ENCODE measurements around the gene GDF7. TPM values are rescaled to one million over a fixed set of nuclear protein-coding genes. Genes with fewer than 3 reads are reported as not detected.

Gene GDF7
- total and polyA plus RNA-seq, 2 of the 8 experiments (the other 6 are each of a cell fraction or from before 2014, with no cell fraction given) = 0.04 to 0.06 TPM

- TF ChIP-seq FOSL1 (IDR thresholded peaks at IDR 0.05; ENCODE audit: insufficient read depth, low read depth, low read length) (no peak), CTCF (IDR thresholded peaks at IDR 0.05; ENCODE audit: control extremely low read depth in 1 of 3, insufficient read depth in 1 of 3, low read depth in 1 of 3, low read length in 3 of 3) (no peak)
Observed at GRCh38 chr2:20626698-20627513, 40.0 kb upstream of the GDF7 start (continued).

Data from H1 (cell line).